Kidney (tissue), 14 donors: ENCODE results near the gene TGFBR2. TPM values are rescaled to one million over a fixed set of nuclear protein-coding genes. Genes with fewer than 3 reads are reported as not detected.

Experiments
- DNase-seq, 5 donors: peaks; one replicate each; pipeline ENCODE4 v3.0.0-alpha.2; 2013 to 2020
- FAIRE-seq: peaks from 2 replicates; lab custom pipeline; 2012; peaks lifted over from hg19 to GRCh38; lab: Jason Lieb, UNC
- H3K27ac ChIP-seq, 2 donors: one replicate each; pipeline ENCODE4 v1.7.0; 2013; ENCODE audit warnings: low read depth in 2 of 2, low read length in 2 of 2, inconsistent platforms in 1 of 2
- H3K27me3 ChIP-seq: one replicate; pipeline ENCODE4 v1.7.1; 2013; ENCODE audit warnings: low read length, inconsistent platforms; ENCODE audit not compliant: control insufficient read depth, insufficient read depth
- H3K36me3 ChIP-seq, 3 donors: one replicate each; pipeline versions ENCODE4 v1.7.0 to v1.7.1; 2013; ENCODE audit warnings: low read length in 3 of 3, control low read depth in 1 of 3, inconsistent platforms in 1 of 3; ENCODE audit not compliant: insufficient read depth in 3 of 3, control insufficient read depth in 2 of 3
- H3K4me1 ChIP-seq, 3 donors: one replicate each; pipeline versions ENCODE4 v1.7.0 to v1.7.1; 2013; ENCODE audit warnings: low read length in 3 of 3, inconsistent platforms in 1 of 3, low read depth in 1 of 3; ENCODE audit not compliant: control insufficient read depth in 2 of 3, insufficient read depth in 2 of 3
- H3K4me3 ChIP-seq, 3 donors: one replicate each; pipeline versions ENCODE4 v1.7.0 to v1.8.1; 2013; ENCODE audit warnings: low read length in 3 of 3, control low read depth in 1 of 3, inconsistent platforms in 1 of 3
- H3K9ac ChIP-seq, 3 donors: one replicate each; pipeline versions ENCODE4 v1.7.0 to v1.7.1; 2013; ENCODE audit warnings: low read length in 3 of 3, control low read depth in 1 of 3, inconsistent platforms in 1 of 3
- H3K9me3 ChIP-seq, 3 donors: one replicate each; pipeline versions ENCODE4 v1.7.0 to v1.7.1; 2013; ENCODE audit warnings: low read length in 3 of 3, control low read depth in 1 of 3, inconsistent platforms in 1 of 3; ENCODE audit not compliant: control insufficient read depth in 2 of 3, insufficient read depth in 1 of 3
- CTCF ChIP-seq: IDR thresholded peaks from 3 replicates; pipeline ENCODE4 v1.5.1; 2012; ENCODE audit warnings: mild to moderate bottlenecking, moderate library complexity, borderline replicate concordance; ENCODE audit not compliant: insufficient read depth; ENCODE audit errors: extremely low read depth
- intact Hi-C: fragments of 100-400 bp; cut with DNase I; formaldehyde crosslinking; loops from one replicate; pipeline ENCODE4 v1.11.1; 2022
- polyA plus RNA-seq: library from polyadenylated mRNA; stranded (reverse); fragments of 350-450 nt; fragmentation: Illumina TruSeq; extraction: RNeasy Lipid Tissue Mini Kit (QIAGEN cat#74804); gene quantifications from one replicate; pipeline ENCODE4 v1.2.3, GENCODE V29; 2014; ENCODE audit warnings: low read depth, low replicate concordance; ENCODE audit not compliant: insufficient read depth
- total RNA-seq: library from RNA; stranded (reverse); fragmentation: NEBNext Ultra II Directional; extraction: Animal tissue kit (Norgen Biotek cat#: 25700); gene quantifications from one replicate; pipeline ENCODE4 v1.2.1, GENCODE V29; 2021
- donor health status: control.
- donor health status: control.
- donor health status: control.
- donor health status: control.
- donor health status: control.
- donor health status: DM: yes; HTN: yes; CAD: no.
- donor health status: Normal renal cell carcinoma (clear cell type).

TGFBR2 gene
- total and polyA plus RNA-seq, 2 donors from 2014 or later = 81.8 to 243 TPM

- no peak overlapping the region for H3K27ac ChIP-seq
- peaks cover 2 to 14% (median 11%) of the 10 kb centered on the region in 3 donors for H3K36me3 ChIP-seq
- DNase-seq = no peak
- peaks cover 6 to 31% (median 20%) of the 10 kb centered on the region in 3 donors for H3K4me1 ChIP-seq
- no peak overlapping the region for H3K4me3 ChIP-seq
- H3K27me3 ChIP-seq = no peaks in the 10 kb centered on the region
- intact Hi-C loops = no loop called here
- no peak overlapping the region for H3K9ac ChIP-seq
- FAIRE-seq = no peak
- no peaks in the 10 kb centered on the region for H3K9me3 ChIP-seq
- no peak for TF ChIP-seq CTCF
These were observed 81.6 kb downstream of the TGFBR2 start for GRCh38 chr3:30687930-30688570.

- peak overlapping the region; percentile 64 to 77 for H3K27ac ChIP-seq
- peaks cover 8 to 27% (median 20%) of the 10 kb centered on the region in 3 donors for H3K4me1 ChIP-seq
- TF ChIP-seq CTCF = no peak
- H3K9ac ChIP-seq = no peak overlapping the region
- DNase-seq (peak in 3 of 5 donors; percentile 37 to 78 (median 64)), FAIRE-seq (no peak)
- intact Hi-C loops = no loop called here
- H3K9me3 ChIP-seq = no peaks in the 10 kb centered on the region
- H3K36me3 ChIP-seq = peaks cover 2 to 14% (median 11%) of the 10 kb centered on the region in 3 donors
- H3K27me3 ChIP-seq = no peaks in the 10 kb centered on the region
- H3K4me3 ChIP-seq = no peak overlapping the region
These were observed 82.6 kb downstream of the TGFBR2 start for GRCh38 chr3:30688776-30689641.

- intact Hi-C loops = no loop called here
These were observed 83.8 kb downstream of the TGFBR2 start for GRCh38 chr3:30690199-30690598.

More at GRCh38 chr3:30690199-30690598, 83.8 kb downstream of the TGFBR2 start:
- peaks cover 2 to 24% (median 13%) of the 10 kb centered on the region in 3 donors for H3K36me3 ChIP-seq
- FAIRE-seq (no peak), DNase-seq (no peak)
- peaks cover 8 to 25% (median 20%) of the 10 kb centered on the region in 3 donors for H3K4me1 ChIP-seq
- H3K9ac ChIP-seq = no peak overlapping the region
- H3K27ac ChIP-seq = no peak overlapping the region
- no peaks in the 10 kb centered on the region for H3K9me3 ChIP-seq
- H3K4me3 ChIP-seq = no peak overlapping the region
- TF ChIP-seq CTCF = no peak
- H3K27me3 ChIP-seq = no peaks in the 10 kb centered on the region
